ENCODE data around the gene REXO5.

- no peak for TF ChIP-seq POLR2A (IDR thresholded peaks at IDR 0.05)
- no peak for TF ChIP-seq CTCF (IDR thresholded peaks at IDR 0.05)
These were observed 38.8 kb upstream of the REXO5 start for GRCh38 chr16:20767577-20767976.

Measured in uterus (tissue), 2 donors.